Smooth muscle cell (in vitro differentiated cells): ENCODE measurements around the gene PEX10. TPM values are rescaled to one million over a fixed set of nuclear protein-coding genes. Genes with fewer than 3 reads are reported as not detected.

Source experiments
- DNase-seq: peaks from one replicate; lab custom pipeline; 2025; ENCODE audit not compliant: unreplicated experiment; lab: John Stamatoyannopoulos, UW
- H2AFZ ChIP-seq: fragments of 200-600 bp; sonication (generic); 2 replicates; pipeline ENCODE4 v1.6.0; 2016; ENCODE audit warnings: antibody characterized with exemption, low read depth, mild to moderate bottlenecking
- H3F3A ChIP-seq: fragments of 200-600 bp; sonication (generic); 2 replicates; pipeline ENCODE4 v1.6.0; 2017; ENCODE audit warnings: antibody characterized with exemption, low read depth
- H3K27ac ChIP-seq: fragments of 200-600 bp; sonication (generic); 2 replicates; pipeline ENCODE4 v1.5.1; 2016; ENCODE audit warnings: low read depth, mild to moderate bottlenecking
- H3K27me3 ChIP-seq: fragments of 200-600 bp; sonication (generic); 2 replicates; pipeline ENCODE4 v1.6.1; 2016; ENCODE audit warnings: low read depth, mild to moderate bottlenecking
- H3K36me3 ChIP-seq: fragments of 200-600 bp; sonication (generic); 2 replicates; pipeline ENCODE4 v1.5.1; 2016; ENCODE audit warnings: low read depth
- H3K4me1 ChIP-seq: fragments of 200-600 bp; sonication (generic); 2 replicates; pipeline ENCODE4 v1.5.1; 2016; ENCODE audit warnings: low read depth
- H3K4me2 ChIP-seq: fragments of 200-600 bp; sonication (generic); 2 replicates; pipeline ENCODE4 v1.6.0; 2016; ENCODE audit warnings: mild to moderate bottlenecking
- H3K4me3 ChIP-seq: fragments of 200-600 bp; sonication (generic); 2 replicates; pipeline ENCODE4 v1.5.1; 2016; ENCODE audit warnings: mild to moderate bottlenecking
- H3K79me2 ChIP-seq: fragments of 200-600 bp; sonication (generic); 2 replicates; pipeline ENCODE4 v1.6.0; 2016; ENCODE audit warnings: low read depth, mild to moderate bottlenecking
- H3K9ac ChIP-seq: fragments of 200-600 bp; sonication (generic); 2 replicates; pipeline ENCODE4 v1.6.0; 2016; ENCODE audit warnings: low read depth
- H3K9me3 ChIP-seq: fragments of 200-600 bp; sonication (generic); replicated peaks from 2 replicates; pipeline ENCODE4 v1.5.1; 2016; ENCODE audit warnings: low read depth
- H4K20me1 ChIP-seq: fragments of 200-600 bp; sonication (generic); 2 replicates; pipeline ENCODE4 v1.6.0; 2016; ENCODE audit warnings: low read depth
- CTCF ChIP-seq: fragments of 200-600 bp; sonication (generic); IDR thresholded peaks from 2 replicates; pipeline ENCODE4 v1.5.1; 2017; ENCODE audit warnings: borderline replicate concordance, mild to moderate bottlenecking, antibody characterized with exemption; ENCODE audit not compliant: insufficient read depth, poor library complexity, severe bottlenecking
- WGBS: methylation state at CpG from one replicate; pipeline ENCODE4 v1.1.7; 2016; ENCODE audit warnings: low lambda C conversion rate; 5-methylcytosine and 5-hydroxymethylcytosine counted together
- polyA plus RNA-seq: library from polyadenylated mRNA; unstranded; fragments of >200 nt; fragmentation: Nextera tagmentation; extraction: Ambion mirVana; gene quantifications from 2 replicates; pipeline ENCODE4 v1.2.1, GENCODE V29; 2016
- total RNA-seq: library from RNA; depleted of rRNA; stranded (reverse); fragments of >200 nt; gene quantifications from 2 replicates; pipeline ENCODE4 v1.2.3, GENCODE V29; 2014

PEX10 gene
- total and polyA plus RNA-seq, 2 experiments from 2014 or later, result 14.0 to 20.3 TPM

GRCh38 chr1:2449636-2450454 is 37.5 kb upstream of the PEX10 start:
- no peak for DNase-seq
- H4K20me1 ChIP-seq, result no peaks in the 10 kb centered on the region
- H3F3A ChIP-seq, result no peaks in the 10 kb centered on the region
- no peaks in the 10 kb centered on the region for H3K36me3 ChIP-seq
- TF ChIP-seq CTCF, result no peak
- H3K4me3 ChIP-seq, result no peak overlapping the region
- H3K9ac ChIP-seq, result no peak overlapping the region
- no peak overlapping the region for H3K27ac ChIP-seq
- H3K4me1 ChIP-seq, result peaks cover 43% of the 10 kb centered on the region
- H3K9me3 ChIP-seq, result no peaks in the 10 kb centered on the region
- H3K4me2 ChIP-seq, result no peak overlapping the region
- peaks cover 5% of the 10 kb centered on the region for H3K27me3 ChIP-seq
- H3K79me2 ChIP-seq, result no peaks in the 10 kb centered on the region
- H2AFZ ChIP-seq, result no peak overlapping the region
- WGBS, result 76% methylated on average over 23 of the region's 23 CpGs

GRCh38 chr1:2448098-2448445 is 35.7 kb upstream of the PEX10 start:
- Histone ChIP-seq H3K27me3 (peaks cover 20% of the 10 kb centered on the region), H3K9ac (no peak overlapping the region), H3K9me3 (no peaks in the 10 kb centered on the region), H3K4me1 (peaks cover 43% of the 10 kb centered on the region), H3K27ac (no peak overlapping the region), H3F3A (no peaks in the 10 kb centered on the region), H4K20me1 (no peaks in the 10 kb centered on the region), H3K4me2 (no peak overlapping the region), H3K4me3 (no peak overlapping the region), H3K79me2 (no peaks in the 10 kb centered on the region), H2AFZ (no peak overlapping the region), H3K36me3 (no peaks in the 10 kb centered on the region)
- 57% methylated on average over 18 of the region's 18 CpGs for WGBS
- no peak for DNase-seq
- no peak for TF ChIP-seq CTCF

GRCh38 chr1:2447276-2448097 is 35.1 kb upstream of the PEX10 start:
- Histone ChIP-seq H3K9me3 (no peaks in the 10 kb centered on the region), H3K4me3 (no peak overlapping the region), H3K36me3 (no peaks in the 10 kb centered on the region), H3F3A (no peaks in the 10 kb centered on the region), H2AFZ (no peak overlapping the region), H4K20me1 (no peaks in the 10 kb centered on the region), H3K4me1 (peaks cover 39% of the 10 kb centered on the region), H3K27ac (no peak overlapping the region), H3K27me3 (peaks cover 26% of the 10 kb centered on the region), H3K4me2 (no peak overlapping the region), H3K79me2 (no peaks in the 10 kb centered on the region), H3K9ac (no peak overlapping the region)
- DNase-seq, result no peak
- TF ChIP-seq CTCF, result no peak
- WGBS, result 82% methylated on average over 23 of the region's 23 CpGs
